GM19324 (cell line): ENCODE data around the gene IQGAP3.
"Not testable (repeated sequence)": the region's sequence is repeated elsewhere in the genome, so short reads cannot be mapped to it uniquely, and the experiment has no call there.

Experiments used
- ATAC-seq: cut with Tn5 transposase; IDR thresholded peaks from one replicate; pipeline ENCODE4 v1.9.1; 2021; ENCODE audit warnings: mild to moderate bottlenecking, moderate library complexity; ENCODE audit not compliant: unreplicated experiment, low FRiP score

The IQGAP3 gene

GRCh38 chr1:156571919-156572662 is at the start of gene IQGAP3:
Gene IQGAP3 (minus strand): TSS chr1:156572565. CDS start chr1:156572529, 36 bp downstream.
- ATAC-seq, result peak; percentile 75

GRCh38 chr1:156619582-156619955 is 47.2 kb upstream of the IQGAP3 start:
- no peak for ATAC-seq

- no peak for ATAC-seq
Measured at GRCh38 chr1:156618853-156619581, 46.7 kb upstream of the IQGAP3 start, which contains the start of gene HAPLN2. Gene HAPLN2 (plus strand): TSS chr1:156619415. CDS start chr1:156623491, 4,076 bp downstream.

GRCh38 chr1:156616463-156616862 is 44.1 kb upstream of the IQGAP3 start:
- no peak for ATAC-seq

GRCh38 chr1:156615946-156616345 is 43.6 kb upstream of the IQGAP3 start:
- no peak for ATAC-seq

- no peak for ATAC-seq
Measured at GRCh38 chr1:156612666-156613065, 40.3 kb upstream of the IQGAP3 start.

GRCh38 chr1:156610072-156610471 is 37.7 kb upstream of the IQGAP3 start:
- not testable (repeated sequence) for ATAC-seq

GRCh38 chr1:156608981-156609380 is 36.6 kb upstream of the IQGAP3 start:
- ATAC-seq, result no peak

GRCh38 chr1:156608036-156608674 is 35.8 kb upstream of the IQGAP3 start:
- ATAC-seq, result no peak

- not testable (repeated sequence) for ATAC-seq
Measured at GRCh38 chr1:156607344-156607743, 35.0 kb upstream of the IQGAP3 start.

- no peak for ATAC-seq
Measured at GRCh38 chr1:156602557-156602993, 30.2 kb upstream of the IQGAP3 start.

- ATAC-seq, result peak; percentile 12
Measured at GRCh38 chr1:156601892-156602291, 29.5 kb upstream of the IQGAP3 start.

GRCh38 chr1:156601122-156601830 is 28.9 kb upstream of the IQGAP3 start, which contains the start of gene GPATCH4:
Gene GPATCH4 (minus strand): TSS chr1:156601479.
- peak; percentile 63 for ATAC-seq

- ATAC-seq, result no peak
Measured at GRCh38 chr1:156600733-156601121, 28.4 kb upstream of the IQGAP3 start.

- ATAC-seq, result no peak
Measured at GRCh38 chr1:156599811-156600210, 27.4 kb upstream of the IQGAP3 start.

- ATAC-seq, result no peak
Measured at GRCh38 chr1:156598731-156599432, 26.5 kb upstream of the IQGAP3 start.

GRCh38 chr1:156598125-156598524 is 25.8 kb upstream of the IQGAP3 start:
- no peak for ATAC-seq

- ATAC-seq, result no peak
Measured at GRCh38 chr1:156596426-156596825, 24.1 kb upstream of the IQGAP3 start.

- no peak for ATAC-seq
Measured at GRCh38 chr1:156595016-156595415, 22.7 kb upstream of the IQGAP3 start.

- no peak for ATAC-seq
Measured at GRCh38 chr1:156594190-156594589, 21.8 kb upstream of the IQGAP3 start.
